Measurements from ENCODE around the gene PRKD2. TPM values are rescaled to one million over a fixed set of nuclear protein-coding genes. Genes with fewer than 3 reads are reported as not detected.

PRKD2 gene
- total RNA-seq, 1 donor from 2014 or later = 56.8 TPM

GRCh38 chr19:46745030-46745429 is 28.1 kb upstream of the PRKD2 start:
- DNase-seq (ENCODE audit: extremely low spot score, unreplicated experiment) = no peak
- Mint-ChIP-seq H3K4me3 (peak overlapping the region; percentile 95), H3K9me3 (no peaks in the 10 kb centered on the region), H3K36me3 (peaks cover 7% of the 10 kb centered on the region), H3K27me3 (no peaks in the 10 kb centered on the region), H3K4me1 (ENCODE audit: unreplicated experiment) (peaks cover 36% of the 10 kb centered on the region), H3K27ac (peak overlapping the region; percentile 82)
- TF ChIP-seq, protein P1, sequence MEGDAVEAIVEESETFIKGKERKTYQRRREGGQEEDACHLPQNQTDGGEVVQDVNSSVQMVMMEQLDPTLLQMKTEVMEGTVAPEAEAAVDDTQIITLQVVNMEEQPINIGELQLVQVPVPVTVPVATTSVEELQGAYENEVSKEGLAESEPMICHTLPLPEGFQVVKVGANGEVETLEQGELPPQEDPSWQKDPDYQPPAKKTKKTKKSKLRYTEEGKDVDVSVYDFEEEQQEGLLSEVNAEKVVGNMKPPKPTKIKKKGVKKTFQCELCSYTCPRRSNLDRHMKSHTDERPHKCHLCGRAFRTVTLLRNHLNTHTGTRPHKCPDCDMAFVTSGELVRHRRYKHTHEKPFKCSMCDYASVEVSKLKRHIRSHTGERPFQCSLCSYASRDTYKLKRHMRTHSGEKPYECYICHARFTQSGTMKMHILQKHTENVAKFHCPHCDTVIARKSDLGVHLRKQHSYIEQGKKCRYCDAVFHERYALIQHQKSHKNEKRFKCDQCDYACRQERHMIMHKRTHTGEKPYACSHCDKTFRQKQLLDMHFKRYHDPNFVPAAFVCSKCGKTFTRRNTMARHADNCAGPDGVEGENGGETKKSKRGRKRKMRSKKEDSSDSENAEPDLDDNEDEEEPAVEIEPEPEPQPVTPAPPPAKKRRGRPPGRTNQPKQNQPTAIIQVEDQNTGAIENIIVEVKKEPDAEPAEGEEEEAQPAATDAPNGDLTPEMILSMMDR (conservative IDR thresholded peaks at IDR 0.05) = no peak

DNA sequence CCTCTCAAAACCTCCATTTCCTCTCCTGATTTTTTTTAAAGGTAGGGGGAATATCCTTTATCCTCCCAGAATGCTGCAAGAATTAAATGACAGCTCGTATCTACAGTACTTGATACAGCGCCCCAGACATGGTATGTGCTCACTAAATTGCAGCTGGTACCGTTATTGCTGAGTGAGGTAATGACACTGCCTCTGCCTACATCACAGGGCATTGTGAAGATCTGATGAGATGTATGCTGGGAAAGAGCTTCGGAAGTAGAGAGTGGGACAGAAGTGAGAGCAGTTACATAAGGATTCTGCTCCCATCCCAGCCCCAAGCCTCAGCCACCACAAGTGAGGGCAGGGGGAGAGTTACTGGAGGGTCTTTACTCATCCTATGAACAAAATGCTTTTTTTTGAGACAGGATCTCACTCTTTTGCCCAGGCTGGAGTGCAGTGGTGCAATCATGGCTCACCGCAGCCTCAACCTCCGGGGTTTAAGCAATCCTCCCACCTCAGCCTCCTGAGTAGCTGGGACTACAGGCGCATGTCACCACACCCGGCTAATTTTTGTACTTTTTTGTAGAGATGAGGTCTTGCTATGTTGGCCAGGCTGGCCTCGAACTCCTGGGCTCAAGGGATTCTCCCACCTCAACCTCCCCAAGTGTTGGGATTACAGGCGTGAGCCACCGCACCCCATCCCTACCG is 27.2 kb upstream of the PRKD2 start:
- TF ChIP-seq, protein P1 (conservative IDR thresholded peaks at IDR 0.05) = no peak
- peak overlapping the region; percentile 82 for H3K27ac Mint-ChIP-seq
- H3K4me3 Mint-ChIP-seq = peak overlapping the region; percentile 95
- no peaks in the 10 kb centered on the region for H3K9me3 Mint-ChIP-seq
- H3K27me3 Mint-ChIP-seq = no peaks in the 10 kb centered on the region
- DNase-seq (ENCODE audit: extremely low spot score, unreplicated experiment) = no peak
- peaks cover 5% of the 10 kb centered on the region for H3K36me3 Mint-ChIP-seq
- peaks cover 37% of the 10 kb centered on the region for H3K4me1 Mint-ChIP-seq (ENCODE audit: unreplicated experiment)

DNA sequence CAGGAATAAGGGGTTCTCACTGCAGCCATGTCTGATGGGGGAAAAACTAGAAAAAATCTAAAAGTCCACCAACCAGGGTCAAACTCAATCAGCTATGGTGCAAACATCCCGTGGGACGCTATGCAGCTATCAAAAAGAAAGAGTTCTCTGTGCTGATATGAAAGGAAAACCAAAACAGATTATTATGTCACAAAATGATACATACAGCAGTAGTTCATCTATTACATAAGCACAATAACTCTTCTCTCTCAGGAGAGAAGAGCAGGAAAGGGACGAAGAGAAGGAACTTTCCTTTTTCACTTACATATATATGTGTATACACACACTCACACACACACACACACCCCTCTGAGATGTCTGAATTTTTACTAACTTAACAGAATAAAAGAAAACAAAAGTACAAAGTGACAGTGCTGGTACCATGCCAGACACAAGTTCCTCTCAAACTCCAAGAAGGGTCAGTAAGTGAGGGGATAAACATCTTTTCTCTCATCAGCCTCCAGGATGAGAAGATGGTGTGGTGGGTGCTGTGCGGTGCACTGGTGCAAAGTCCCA is 26.1 kb upstream of the PRKD2 start:
- Mint-ChIP-seq H3K4me1 (ENCODE audit: unreplicated experiment) (peaks cover 37% of the 10 kb centered on the region), H3K4me3 (peak overlapping the region; percentile 70), H3K27ac (peak overlapping the region; percentile 51), H3K27me3 (no peaks in the 10 kb centered on the region), H3K36me3 (no peaks in the 10 kb centered on the region), H3K9me3 (no peaks in the 10 kb centered on the region)
- TF ChIP-seq, protein P1 (conservative IDR thresholded peaks at IDR 0.05) = no peak
- no peak for DNase-seq (ENCODE audit: extremely low spot score, unreplicated experiment)

- Mint-ChIP-seq H3K4me3 (no peak overlapping the region), H3K9me3 (no peaks in the 10 kb centered on the region), H3K27me3 (no peaks in the 10 kb centered on the region), H3K27ac (no peak overlapping the region), H3K36me3 (no peaks in the 10 kb centered on the region), H3K4me1 (ENCODE audit: unreplicated experiment) (peaks cover 41% of the 10 kb centered on the region)
- TF ChIP-seq, protein P1 (conservative IDR thresholded peaks at IDR 0.05) = no peak
- no peak for DNase-seq (ENCODE audit: extremely low spot score, unreplicated experiment)
Observed at GRCh38 chr19:46741447-46741846, 24.5 kb upstream of the PRKD2 start.

- no peak overlapping the region for H3K4me3 Mint-ChIP-seq
- peaks cover 33% of the 10 kb centered on the region for H3K4me1 Mint-ChIP-seq (ENCODE audit: unreplicated experiment)
- H3K36me3 Mint-ChIP-seq = no peaks in the 10 kb centered on the region
- peak overlapping the region; percentile 50 for H3K27ac Mint-ChIP-seq
- no peaks in the 10 kb centered on the region for H3K27me3 Mint-ChIP-seq
- DNase-seq (ENCODE audit: extremely low spot score, unreplicated experiment) = no peak
- no peaks in the 10 kb centered on the region for H3K9me3 Mint-ChIP-seq
- TF ChIP-seq, protein P1 (conservative IDR thresholded peaks at IDR 0.05) = no peak
Observed at GRCh38 chr19:46739290-46739771, 22.4 kb upstream of the PRKD2 start.

All from type B pancreatic cell (in vitro differentiated cells).